Lower leg skin (tissue), 3 donors: ENCODE measurements around the gene FCN2.

ENCODE experiments used
- CTCF ChIP-seq, 3 donors: fragments of 450-650 bp; IDR thresholded peaks; one replicate each; pipeline ENCODE4 v1.5.1; 2016; ENCODE audit warnings: antibody characterized with exemption in 3 of 3, mild to moderate bottlenecking in 3 of 3, moderate library complexity in 2 of 3
- POLR2A ChIP-seq, 2 donors: fragments of 450-650 bp; IDR thresholded peaks; one replicate each; pipeline ENCODE4 v1.6.1; 2016 to 2017; ENCODE audit warnings: antibody characterized with exemption in 2 of 2, mild to moderate bottlenecking in 1 of 2, moderate library complexity in 1 of 2

DNA sequence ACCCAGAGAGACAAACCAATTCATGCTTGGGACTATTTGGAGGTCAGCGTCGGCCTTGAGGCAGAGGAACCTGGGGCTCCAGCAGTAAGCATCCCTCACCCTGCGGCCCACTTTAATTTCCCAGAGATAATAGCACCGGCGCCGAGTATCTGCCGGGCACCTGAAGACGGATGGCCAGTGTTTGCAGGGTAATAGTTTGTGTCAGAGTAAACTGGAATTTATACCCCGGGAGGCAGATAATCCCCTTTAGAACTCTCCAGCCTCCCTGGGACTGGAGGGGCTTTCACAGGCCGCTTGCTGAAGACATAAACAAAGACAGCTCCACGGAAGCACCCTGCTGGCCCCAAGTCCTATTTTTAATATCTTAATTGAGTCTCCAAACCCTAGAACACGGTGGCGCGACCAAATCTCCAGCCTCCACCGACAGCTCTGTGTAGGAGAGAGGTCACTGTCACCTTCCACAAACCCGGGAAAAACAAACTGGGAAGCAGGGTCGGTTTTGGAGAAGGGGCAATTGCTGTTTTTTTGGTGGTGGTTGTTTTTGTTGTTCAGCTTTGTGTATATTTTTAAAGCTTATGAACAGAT is 54.5 kb downstream of the FCN2 start:
- TF ChIP-seq CTCF (IDR thresholded peaks at IDR 0.05) (no peak), POLR2A (IDR thresholded peaks at IDR 0.05) (no peak)
